ENCODE data around the gene ARSJ.

Gene ARSJ

DNA sequence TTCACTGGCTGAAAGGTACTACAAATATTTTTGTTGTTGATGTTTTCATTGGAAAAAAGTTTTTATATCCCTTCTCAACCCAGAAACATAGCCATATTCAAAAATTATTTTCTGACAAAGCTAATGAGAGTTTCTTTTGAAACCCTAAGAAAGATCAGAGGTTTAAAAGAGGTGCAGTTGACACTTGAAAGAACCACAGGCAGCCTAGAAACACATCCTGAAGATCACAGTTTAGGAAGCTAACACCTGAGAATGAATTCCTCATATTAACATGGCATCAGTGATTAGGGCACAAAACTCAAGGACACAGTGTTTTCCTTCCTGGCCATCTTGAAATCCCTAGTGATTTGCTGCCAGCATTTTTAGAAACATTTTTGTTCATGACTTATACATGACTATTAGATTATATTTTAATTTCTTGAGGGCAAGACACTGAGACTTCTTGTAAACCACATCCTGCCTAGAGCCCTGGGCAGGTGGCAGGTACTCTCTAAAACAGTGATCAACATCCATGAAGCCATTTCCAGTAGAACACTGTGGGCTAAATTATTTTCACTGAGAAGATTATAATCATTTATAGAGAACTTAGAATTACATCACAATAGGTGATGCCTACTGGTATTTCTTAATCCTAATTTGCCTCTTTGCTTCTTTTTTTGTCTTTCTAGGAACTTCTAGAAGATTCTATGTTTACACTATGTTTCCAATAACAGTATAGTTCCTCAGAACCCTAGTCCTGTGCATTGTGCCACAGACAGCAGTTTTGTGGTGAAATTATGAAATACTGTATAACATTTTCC, 80.0 kb downstream of the ARSJ start:
- DNase-seq = no peak

DNA sequence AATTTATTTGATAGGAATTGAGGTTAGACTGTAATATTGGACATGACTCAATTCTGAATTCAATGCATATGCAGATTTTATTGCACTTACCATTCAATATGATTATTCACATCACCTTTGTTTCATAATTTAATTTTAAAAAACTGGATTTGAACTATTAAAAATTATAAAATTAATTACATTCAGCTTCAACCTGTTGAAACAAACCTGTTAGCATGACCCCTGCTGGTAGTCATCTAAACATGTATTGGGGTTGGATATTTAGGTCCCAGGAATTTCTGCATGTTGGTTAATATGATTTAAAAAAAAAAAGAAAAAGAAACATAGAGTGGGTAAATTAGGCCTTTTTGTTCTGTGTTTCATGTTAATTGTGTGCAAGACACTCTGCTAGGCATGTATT, 85.9 kb downstream of the ARSJ start:
- no peak for DNase-seq

DNA sequence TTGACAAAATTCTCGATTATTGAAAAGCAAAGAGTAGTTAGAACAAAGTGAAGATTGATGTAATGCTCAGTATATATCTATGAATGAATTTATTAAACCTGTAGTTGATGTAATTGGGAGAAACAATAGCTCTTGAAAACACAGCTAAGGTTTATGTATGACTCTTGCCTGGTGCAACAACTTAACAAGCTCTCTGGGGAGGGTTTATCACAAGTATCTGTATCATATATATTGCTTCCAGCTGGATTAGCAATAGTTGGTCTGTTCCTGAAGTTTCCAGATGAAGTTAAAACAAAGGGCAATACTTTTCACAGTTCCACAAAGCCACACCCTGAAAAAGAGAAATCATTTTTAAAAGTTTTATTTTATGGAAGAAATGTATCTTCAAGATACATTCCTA, 91.4 kb downstream of the ARSJ start:
- DNase-seq = no peak

DNA sequence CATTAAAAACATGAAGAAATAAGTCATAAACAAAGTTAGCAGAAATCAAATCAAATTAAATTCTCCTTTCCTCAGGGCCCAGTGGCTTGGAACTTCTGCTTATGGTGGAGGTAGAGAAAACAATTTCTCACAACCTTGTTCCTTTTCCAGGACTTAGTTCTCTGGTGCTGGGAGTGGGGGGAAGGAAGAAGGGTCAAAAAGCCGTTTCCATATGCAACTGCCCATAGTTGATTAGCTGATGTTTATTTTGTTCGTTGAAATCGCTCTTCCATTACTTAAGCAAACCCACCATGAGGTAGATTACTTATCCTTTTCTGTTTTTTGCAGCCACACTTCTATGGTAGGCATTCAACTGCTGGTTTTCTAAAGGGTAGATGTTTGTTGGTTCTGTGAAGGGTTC, 94.2 kb downstream of the ARSJ start:
- no peak for DNase-seq

DNA sequence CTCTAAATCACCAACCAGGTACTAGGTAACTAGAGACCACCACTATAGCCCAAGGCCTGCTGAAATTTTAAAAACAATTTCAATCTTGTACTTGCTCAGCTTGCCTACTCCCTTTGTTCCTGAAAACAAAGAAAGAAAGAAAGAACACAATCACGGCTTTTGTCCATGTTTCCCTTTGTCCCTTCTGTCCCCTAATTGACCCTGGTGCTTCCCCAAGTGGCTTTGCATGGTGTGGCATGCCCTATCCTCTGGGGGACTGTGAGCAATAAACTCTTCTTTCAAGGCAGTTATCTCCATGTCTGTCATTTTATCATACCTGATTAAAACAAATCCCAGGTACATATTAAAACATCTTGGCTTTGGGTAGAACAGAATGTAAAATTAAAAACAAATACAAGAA, 94.8 kb downstream of the ARSJ start:
- no peak for DNase-seq

DNA sequence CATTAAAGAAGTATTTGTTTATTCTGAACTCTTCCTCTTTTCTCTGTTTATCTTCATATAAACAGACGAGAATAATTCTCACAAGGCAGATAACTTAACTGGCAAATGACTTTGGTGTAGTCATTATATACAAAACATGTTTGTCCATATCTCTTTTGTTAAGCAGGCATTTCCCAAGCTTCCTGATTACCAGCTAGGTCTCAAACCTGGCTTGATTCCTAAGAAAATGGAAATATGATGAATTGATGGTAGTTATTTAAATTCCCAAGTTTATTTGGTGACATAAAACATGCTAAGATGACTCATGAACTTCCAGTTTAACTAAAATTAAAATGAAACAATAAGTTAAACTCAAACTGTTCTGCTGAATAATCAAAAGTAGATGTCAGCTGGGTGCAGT, 96.8 kb downstream of the ARSJ start:
- DNase-seq = no peak

DNA sequence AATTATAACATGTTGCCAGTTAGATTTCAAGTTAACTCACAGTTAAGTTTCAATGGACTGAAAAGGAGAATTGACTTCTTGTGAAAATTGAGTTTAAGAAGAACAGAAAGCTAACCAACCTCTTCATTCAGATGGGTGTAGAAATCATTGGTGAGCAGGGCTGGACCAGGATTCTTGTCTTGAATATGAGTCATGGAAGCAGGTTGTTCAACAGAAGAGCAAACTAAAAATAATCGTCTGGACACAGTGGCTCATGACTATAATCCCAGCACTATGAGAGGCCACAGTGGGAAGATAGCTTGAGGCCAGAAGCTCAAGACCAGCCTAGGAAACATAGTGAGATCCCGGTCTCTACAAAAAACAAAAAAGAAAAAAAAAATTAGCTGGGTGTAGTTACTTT, 98.2 kb downstream of the ARSJ start:
- no peak for DNase-seq

DNA sequence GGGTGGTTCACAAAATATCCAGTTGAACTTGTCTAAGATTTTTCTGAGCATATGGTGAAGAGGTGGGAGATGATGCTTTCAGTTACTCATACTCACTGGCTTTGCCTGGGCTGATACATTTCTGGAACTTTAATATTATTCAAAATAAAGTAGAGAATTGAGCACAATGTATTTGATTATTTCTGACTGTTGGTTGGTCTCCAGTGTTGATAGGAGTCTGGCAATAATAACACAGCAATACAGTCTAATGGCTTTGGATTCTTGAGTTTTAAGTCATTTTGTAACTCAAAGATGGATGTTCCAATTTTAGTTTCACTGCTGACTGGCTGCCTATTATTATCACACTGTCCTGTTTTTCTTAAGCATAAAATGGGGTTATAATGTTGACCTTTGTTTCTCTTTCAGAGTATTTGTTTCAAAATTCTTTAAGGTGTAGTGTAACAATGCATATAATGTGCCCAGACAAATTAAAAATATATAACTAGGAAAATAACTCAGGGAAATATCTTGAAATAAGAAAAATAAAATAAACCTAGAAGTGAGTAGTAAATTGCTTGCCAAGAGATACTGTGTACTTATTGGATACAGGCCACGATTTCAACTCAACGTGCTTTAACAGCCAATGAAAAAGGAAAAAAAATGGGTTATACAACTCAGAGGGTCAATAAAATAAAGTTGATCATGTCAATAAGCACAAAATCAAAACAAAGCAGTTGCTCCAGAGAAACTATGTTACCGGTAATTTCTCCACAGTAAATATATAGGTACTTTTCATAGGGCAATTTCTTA, 99.0 kb downstream of the ARSJ start:
- DNase-seq = no peak

DNA sequence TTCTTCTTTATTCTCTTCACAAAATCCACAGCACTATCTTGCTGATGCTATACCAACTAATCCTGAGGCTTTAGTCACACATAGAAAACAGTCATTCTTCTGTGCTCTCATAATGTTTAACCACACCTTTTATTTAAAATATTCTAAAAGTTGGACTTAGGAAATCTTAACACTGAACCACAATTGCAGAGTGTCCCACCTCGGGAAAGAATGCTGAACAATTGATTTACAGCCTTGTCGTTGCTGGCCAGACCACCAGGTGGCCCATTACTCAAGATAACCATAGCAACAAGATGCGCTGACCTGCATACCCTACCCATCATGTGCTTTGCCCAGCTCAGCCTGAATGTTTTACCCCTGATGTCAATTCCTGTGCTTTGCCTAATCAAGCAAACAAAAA, 100.8 kb downstream of the ARSJ start:
- DNase-seq = no peak

DNA sequence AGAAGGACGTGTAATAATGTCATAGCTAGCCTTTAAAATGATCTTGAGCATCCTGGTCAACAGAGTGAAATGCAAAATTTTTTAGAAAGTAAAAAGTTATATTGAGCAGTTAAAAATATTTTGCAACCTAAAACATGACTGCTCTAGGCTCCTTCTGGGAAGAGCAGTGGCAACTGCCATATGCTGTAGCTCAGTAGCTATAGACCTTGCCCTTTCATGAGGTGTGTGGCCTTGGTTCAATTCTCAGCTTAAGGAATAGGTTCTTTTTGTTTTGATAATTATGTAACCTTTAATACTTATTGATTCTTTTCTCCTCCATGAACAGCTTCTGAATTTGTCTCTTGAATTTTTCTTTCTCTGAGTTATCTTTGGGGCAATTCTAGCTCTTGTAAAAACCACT, 105.0 kb downstream of the ARSJ start:
- no peak for DNase-seq

DNA sequence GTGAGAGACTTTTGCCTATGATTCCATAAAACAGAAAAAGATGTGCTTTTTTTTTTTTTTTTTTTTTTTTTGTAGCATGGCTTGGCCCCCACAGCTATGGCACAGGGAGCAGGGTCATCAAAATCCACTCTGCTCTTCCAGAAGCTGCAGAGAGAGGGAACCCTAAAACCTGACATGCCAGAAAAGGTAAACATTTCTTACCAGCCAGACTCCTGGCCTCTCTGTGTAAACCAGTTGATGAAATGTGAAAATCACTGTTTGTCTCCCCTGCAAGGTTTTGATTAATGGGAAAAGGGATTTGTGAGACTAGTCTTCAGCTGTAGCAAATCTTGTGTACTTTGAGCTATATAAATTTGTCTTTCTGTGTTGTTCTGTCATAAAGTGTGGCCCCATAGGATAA, 105.9 kb downstream of the ARSJ start:
- peak in 1 of 14 donors; percentile 35 for DNase-seq

DNA sequence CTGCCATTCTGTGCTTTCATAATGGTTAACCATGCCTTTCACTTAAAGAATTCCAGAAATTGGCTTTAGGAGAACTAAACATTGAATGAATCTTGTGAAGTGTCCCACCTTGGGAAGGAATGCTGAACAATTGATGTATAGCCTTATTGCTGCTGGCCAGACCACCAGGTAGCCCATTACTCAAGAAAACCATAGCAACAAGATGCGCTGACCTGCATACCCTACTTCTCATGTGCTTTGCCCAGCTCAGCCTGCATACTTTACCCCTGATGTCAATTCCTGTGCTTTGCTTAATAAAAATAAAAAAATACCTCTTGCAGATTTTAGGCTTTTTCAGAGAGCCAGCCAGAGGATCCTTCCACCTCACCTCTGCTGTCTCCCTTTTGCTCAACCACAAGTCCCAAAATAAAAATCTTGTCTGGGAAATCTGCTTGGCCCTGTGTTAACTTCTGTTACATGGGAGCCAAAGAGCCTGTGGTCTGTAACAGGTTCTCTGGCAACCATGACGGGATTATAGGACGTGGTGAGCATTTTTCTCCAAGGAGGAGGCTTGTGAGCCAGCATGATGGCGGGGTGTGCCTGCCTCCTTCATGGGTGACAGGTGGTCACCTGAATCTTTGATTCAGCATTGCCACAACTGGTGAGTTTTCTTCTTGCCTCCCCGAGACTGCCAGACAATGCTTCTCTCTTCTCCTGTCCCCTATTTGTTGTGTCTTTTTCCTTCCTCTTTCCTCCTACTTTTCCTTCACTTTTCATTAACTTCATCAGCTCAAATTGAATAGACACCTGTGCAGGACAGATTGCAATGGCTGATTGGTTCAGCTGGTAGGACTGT, 106.8 kb downstream of the ARSJ start:
- peak in 1 of 14 donors; percentile 73 for DNase-seq

DNA sequence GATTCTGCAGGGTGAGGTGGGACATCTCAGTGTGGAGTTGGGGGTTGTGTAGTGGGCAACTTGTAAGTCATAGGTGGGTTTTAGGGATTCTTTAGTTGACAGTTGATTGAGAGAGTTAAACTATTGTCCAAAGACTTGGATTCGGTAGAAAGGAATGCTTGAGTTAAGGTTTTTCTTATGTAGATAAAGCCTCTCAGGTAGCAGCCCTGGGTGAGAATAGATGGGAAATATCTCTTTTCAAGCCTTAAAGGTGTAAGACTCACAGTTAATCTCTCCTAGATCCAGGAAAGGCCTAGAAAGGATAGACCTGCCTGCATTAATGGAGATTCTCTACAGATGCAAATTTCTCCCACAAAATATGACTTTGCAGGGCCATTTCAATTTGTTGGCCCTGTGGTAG, 108.4 kb downstream of the ARSJ start:
- no peak for DNase-seq

DNA sequence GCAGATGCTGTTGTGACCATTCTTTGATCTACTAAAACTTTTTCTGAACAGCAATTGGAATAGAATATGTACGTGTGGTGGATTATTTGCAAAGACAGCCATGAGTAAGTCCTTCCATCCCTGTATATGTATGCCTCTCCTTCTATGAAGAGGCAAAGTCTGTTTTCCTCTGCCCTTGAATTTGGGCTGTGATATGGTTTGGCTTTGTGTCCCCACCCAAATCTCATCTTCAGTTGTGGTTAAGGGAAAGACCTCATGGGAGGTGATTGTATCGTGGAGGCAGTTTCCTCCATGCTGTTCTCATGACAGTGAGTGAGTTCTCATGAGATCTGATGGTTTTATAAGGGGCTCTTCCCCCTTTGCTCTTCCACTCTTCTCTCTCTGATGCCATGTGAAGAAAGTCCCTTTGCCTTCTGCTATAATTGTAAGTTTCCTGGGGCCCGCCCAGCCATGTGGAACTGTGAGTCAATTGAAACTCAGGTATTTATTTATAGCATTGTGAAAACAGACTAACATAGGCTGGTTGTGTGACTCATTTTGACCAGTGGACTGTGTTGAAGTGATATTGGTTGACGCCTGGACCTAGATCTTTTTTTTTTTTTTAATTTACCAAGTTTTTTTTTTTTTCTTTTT, 109.6 kb downstream of the ARSJ start:
- DNase-seq = no peak

DNA sequence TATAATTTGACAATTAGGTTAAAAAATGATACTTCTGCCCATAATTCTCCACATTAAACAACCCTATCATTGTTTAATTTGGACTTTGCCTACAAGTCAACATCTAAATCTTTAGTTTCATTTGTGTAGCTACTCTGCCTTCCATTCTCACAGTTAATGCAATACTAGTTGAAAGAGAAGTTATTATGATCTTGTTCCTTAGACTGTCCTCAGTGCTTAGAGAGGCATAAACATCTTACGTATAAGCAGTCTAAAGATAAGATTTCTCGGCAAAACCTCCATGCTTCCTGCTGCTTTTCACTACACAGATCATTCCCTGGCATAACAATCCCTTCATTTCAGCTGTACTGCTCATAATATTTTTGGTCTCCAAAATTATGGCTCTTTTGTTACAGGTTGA, 112.8 kb downstream of the ARSJ start:
- DNase-seq = no peak

DNA sequence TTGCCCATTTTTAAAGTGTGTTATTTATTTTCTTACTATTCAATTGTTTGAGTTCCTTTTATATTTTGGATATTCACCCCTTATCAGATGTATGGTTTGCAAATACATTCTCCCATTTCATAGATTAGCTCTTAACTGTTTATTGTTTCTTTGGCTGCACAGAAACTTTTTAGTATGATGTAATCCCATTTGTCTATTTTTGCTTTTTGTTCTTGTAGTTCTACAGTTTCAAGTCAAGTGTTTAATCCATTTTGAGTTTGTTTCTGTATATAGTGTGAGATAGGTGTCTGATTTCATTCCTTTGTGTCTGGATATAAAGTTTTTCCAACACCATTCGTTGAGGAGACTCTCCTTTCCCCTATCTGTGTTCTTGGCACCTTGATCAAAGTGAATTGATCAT, 120.5 kb downstream of the ARSJ start:
- no peak for DNase-seq

DNA sequence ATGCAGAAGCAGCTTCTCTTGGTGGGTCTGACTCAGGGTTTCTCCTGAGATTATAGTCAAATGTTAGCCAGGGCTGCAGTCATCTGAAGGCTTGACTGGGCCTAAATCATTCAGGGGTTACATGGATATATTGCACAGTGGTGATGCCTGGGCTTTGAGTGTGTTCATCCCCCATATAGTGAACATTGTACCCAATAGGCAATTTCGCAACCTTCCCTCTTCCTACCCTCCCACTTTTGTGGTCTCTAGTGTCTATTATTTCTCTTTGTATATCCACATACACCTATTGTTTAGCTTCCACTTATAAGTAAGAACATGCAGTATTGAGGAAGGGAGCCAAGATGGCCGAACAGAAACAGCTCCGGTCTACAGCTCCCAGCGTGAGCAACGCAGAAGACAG, 127.6 kb downstream of the ARSJ start:
- no peak for DNase-seq
